Activated CD8-positive, alpha-beta memory T cell treated with anti-CD3 and anti-CD28 coated beads for 48 hours (primary cell): ENCODE measurements around the gene TMEM52B.

Experiments
- DNase-seq, 3 experiments: peaks; one replicate each; pipeline ENCODE4 v3.0.0-alpha.2; 2020; ENCODE audit warnings: low read depth in 2 of 3, low spot score in 2 of 3

TMEM52B gene

GRCh38 chr12:10238526-10238925, 59.7 kb downstream of the TMEM52B start:
- DNase-seq: no peak

DNA sequence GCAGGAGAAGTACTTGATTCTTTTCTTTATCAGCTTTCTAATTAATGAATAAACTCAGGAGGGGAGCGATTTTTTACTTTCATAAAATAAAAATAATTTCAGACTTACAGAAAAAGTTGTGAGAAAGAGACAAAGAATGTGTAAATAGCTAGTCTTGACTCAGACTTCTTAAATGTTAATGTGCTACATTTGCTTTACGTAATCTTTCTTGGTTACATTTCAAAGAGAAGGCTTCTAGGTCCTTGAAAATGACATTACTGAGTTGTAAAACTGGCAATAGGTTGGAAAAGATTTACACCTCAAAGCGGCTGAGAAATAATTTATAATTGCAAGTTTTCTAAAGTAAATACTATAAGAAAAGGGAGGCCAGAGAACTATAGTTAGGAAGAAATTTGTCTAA, 62.5 kb downstream of the TMEM52B start:
- DNase-seq: no peak
